GM12878 (cell line): ENCODE results near the gene TMEM86B. TPM values are rescaled to one million over a fixed set of nuclear protein-coding genes. Genes with fewer than 3 reads are reported as not detected.

Source experiments
- EGR1 ChIP-seq, 2 experiments: IDR thresholded peaks; 1 replicate in 1 of 2; 2 replicates in 1 of 2; pipeline ENCODE4 v1.6.1; 2011 to 2012; ENCODE audit warnings: low read depth in 2 of 2, low read length in 2 of 2, borderline replicate concordance in 1 of 2, mild to moderate bottlenecking in 1 of 2, moderate library complexity in 1 of 2
- MAX ChIP-seq: IDR thresholded peaks from 2 replicates; pipeline ENCODE4 v1.6.1; 2012; ENCODE audit warnings: low read depth, low read length, improper control_type of control experiment
- MTA3 ChIP-seq: IDR thresholded peaks from 2 replicates; pipeline ENCODE4 v1.6.1; 2012; ENCODE audit warnings: low read length, inconsistent platforms, borderline replicate concordance
- NR2C1 ChIP-seq: fragments of 450-650 bp; IDR thresholded peaks from 2 replicates; pipeline ENCODE4 v1.6.1; 2017; ENCODE audit warnings: antibody characterized with exemption, mild to moderate bottlenecking, moderate library complexity
- NRF1 ChIP-seq: conservative IDR thresholded peaks from 2 replicates; pipeline ENCODE4 v1.6.1; 2011; ENCODE audit warnings: mild to moderate bottlenecking, low read depth, low read length, improper control_type of control experiment
- ZNF217 ChIP-seq: fragments of 450-650 bp; IDR thresholded peaks from 2 replicates; pipeline ENCODE4 v1.6.1; 2017; ENCODE audit warnings: antibody characterized with exemption, mild to moderate bottlenecking
- polyA plus RNA-seq, 11 experiments: library from polyadenylated mRNA; depleted of rRNA in 4 of 11; unstranded in 6 of 11; stranded (reverse) in 5 of 11; fragments of >200 nt; fragmentation: Nextera tagmentation in 4 of 11; fragmentation: Illumina TruSeq in 1 of 11; extraction: Ambion mirVana in 4 of 11; extraction: Trizol in 1 of 11; gene quantifications; 1 replicate in 1 of 11; 2 replicates in 10 of 11; pipeline versions ENCODE4 v1.2.1 to v1.2.3, GENCODE V29; 2011 to 2016; ENCODE audit warnings: inconsistent platforms in 2 of 11, missing spikeins in 2 of 11, low read depth in 1 of 11
- total RNA-seq, 4 experiments: library from RNA; depleted of rRNA in 3 of 4; stranded (reverse); fragments of >200 nt in 3 of 4; fragmentation: Illumina TruSeq in 1 of 4; extraction: Trizol in 1 of 4; gene quantifications; 2 replicates each; pipeline versions ENCODE4 v1.2.1 to v1.2.3, GENCODE V29; 2013 to 2021
- TF ChIP-seq, protein P1 (sequence below): fragments of 450-650 bp; IDR thresholded peaks from 2 replicates; pipeline ENCODE4 v1.6.1; 2016; ENCODE audit warnings: mild to moderate bottlenecking
- TF ChIP-seq, protein P2 (sequence below): fragments of 450-650 bp; formaldehyde crosslinking; IDR thresholded peaks from 2 replicates; pipeline ENCODE4 v1.4.0; 2022; ENCODE audit warnings: mild to moderate bottlenecking, moderate library complexity

The TMEM86B gene
- total and polyA plus RNA-seq, 10 of the 15 experiments (the other 5 are each of a cell fraction or from before 2014, with no cell fraction given), result 0.26 to 10.6 (median 1.8) TPM

- TF ChIP-seq, protein P1, sequence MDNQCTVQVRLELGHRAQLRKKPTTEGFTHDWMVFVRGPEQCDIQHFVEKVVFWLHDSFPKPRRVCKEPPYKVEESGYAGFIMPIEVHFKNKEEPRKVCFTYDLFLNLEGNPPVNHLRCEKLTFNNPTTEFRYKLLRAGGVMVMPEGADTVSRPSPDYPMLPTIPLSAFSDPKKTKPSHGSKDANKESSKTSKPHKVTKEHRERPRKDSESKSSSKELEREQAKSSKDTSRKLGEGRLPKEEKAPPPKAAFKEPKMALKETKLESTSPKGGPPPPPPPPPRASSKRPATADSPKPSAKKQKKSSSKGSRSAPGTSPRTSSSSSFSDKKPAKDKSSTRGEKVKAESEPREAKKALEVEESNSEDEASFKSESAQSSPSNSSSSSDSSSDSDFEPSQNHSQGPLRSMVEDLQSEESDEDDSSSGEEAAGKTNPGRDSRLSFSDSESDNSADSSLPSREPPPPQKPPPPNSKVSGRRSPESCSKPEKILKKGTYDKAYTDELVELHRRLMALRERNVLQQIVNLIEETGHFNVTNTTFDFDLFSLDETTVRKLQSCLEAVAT, result no peak
- TF ChIP-seq NR2C1 (0 out of 2 replicates have a peak, but pooled peaks have one; percentile 9), MAX (peak; percentile 29; the same call in 1 of the 2 replicates), MTA3 (no peak), ZNF217 (no peak), EGR1 (IDR thresholded peaks at IDR 0.05; ENCODE audit: borderline replicate concordance in 1 of 2, low read depth in 2 of 2, low read length in 2 of 2) (0 out of 3 replicates have a peak, but pooled peaks of 1 of the 2 experiments have one; percentile 32), NRF1 (peak; percentile 39; the same call in 1 of the 2 replicates)
- TF ChIP-seq, protein P2, sequence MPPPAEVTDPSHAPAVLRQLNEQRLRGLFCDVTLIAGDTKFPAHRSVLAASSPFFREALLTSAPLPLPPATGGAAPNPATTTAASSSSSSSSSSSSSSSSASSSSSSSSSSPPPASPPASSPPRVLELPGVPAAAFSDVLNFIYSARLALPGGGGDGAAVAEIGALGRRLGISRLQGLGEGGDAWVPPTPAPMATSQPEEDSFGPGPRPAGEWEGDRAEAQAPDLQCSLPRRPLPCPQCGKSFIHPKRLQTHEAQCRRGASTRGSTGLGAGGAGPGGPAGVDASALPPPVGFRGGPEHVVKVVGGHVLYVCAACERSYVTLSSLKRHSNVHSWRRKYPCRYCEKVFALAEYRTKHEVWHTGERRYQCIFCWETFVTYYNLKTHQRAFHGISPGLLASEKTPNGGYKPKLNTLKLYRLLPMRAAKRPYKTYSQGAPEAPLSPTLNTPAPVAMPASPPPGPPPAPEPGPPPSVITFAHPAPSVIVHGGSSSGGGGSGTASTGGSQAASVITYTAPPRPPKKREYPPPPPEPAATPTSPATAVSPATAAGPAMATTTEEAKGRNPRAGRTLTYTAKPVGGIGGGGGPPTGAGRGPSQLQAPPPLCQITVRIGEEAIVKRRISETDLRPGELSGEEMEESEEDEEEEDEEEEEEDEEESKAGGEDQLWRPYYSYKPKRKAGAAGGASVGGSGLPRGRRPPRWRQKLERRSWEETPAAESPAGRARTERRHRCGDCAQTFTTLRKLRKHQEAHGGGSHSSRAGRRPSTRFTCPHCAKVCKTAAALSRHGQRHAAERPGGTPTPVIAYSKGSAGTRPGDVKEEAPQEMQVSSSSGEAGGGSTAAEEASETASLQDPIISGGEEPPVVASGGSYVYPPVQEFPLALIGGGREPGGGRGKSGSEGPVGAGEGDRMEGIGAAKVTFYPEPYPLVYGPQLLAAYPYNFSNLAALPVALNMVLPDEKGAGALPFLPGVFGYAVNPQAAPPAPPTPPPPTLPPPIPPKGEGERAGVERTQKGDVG (CRISPR knock-in tag), result no peak
These were observed 29.9 kb upstream of the TMEM86B start (continued) for GRCh38 chr19:55258476-55258827.
